ENCODE results near the gene VPS26C.

The VPS26C gene

GRCh38 chr21:37197746-37198145 lies 69.4 kb downstream of the VPS26C start:
- Histone ChIP-seq H3K4me2 (ENCODE audit: low read length) (no peak overlapping the region), H3F3A (ENCODE audit: control insufficient read depth, insufficient read depth) (no peaks in the 10 kb centered on the region), H4K20me1 (ENCODE audit: control insufficient read depth, insufficient read depth, low read depth, low read length) (no peaks in the 10 kb centered on the region), H3K9me3 (ENCODE audit: control insufficient read depth, insufficient read depth, low read length) (no peaks in the 10 kb centered on the region), H3K27me3 (ENCODE audit: control insufficient read depth, low read length) (no peaks in the 10 kb centered on the region), H3K79me2 (ENCODE audit: control insufficient read depth, low read length) (no peaks in the 10 kb centered on the region), H3K4me1 (ENCODE audit: control insufficient read depth, low read length) (no peaks in the 10 kb centered on the region), H3K27ac (ENCODE audit: low read depth, low read length) (no peak overlapping the region), H3K9me2 (replicated peaks; ENCODE audit: control insufficient read depth, low read length) (no peaks in the 10 kb centered on the region), H3K4me3 (ENCODE audit: low read length) (no peak overlapping the region), H3K36me3 (ENCODE audit: control insufficient read depth, low read length) (peaks cover 68% of the 10 kb centered on the region)
- TF ChIP-seq EZH2phosphoT487 (IDR thresholded peaks at IDR 0.05; ENCODE audit: borderline replicate concordance, low read length), result no peak
- TF ChIP-seq, protein P1, sequence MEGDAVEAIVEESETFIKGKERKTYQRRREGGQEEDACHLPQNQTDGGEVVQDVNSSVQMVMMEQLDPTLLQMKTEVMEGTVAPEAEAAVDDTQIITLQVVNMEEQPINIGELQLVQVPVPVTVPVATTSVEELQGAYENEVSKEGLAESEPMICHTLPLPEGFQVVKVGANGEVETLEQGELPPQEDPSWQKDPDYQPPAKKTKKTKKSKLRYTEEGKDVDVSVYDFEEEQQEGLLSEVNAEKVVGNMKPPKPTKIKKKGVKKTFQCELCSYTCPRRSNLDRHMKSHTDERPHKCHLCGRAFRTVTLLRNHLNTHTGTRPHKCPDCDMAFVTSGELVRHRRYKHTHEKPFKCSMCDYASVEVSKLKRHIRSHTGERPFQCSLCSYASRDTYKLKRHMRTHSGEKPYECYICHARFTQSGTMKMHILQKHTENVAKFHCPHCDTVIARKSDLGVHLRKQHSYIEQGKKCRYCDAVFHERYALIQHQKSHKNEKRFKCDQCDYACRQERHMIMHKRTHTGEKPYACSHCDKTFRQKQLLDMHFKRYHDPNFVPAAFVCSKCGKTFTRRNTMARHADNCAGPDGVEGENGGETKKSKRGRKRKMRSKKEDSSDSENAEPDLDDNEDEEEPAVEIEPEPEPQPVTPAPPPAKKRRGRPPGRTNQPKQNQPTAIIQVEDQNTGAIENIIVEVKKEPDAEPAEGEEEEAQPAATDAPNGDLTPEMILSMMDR (IDR thresholded peaks at IDR 0.05; ENCODE audit: low read depth, low read length, poor library complexity, severe bottlenecking), result no peak

GRCh38 chr21:37196847-37197246 lies 70.3 kb downstream of the VPS26C start:
- Histone ChIP-seq H3F3A (ENCODE audit: control insufficient read depth, insufficient read depth) (no peaks in the 10 kb centered on the region), H3K4me3 (ENCODE audit: low read length) (no peak overlapping the region), H3K27ac (ENCODE audit: low read depth, low read length) (no peak overlapping the region), H3K4me1 (ENCODE audit: control insufficient read depth, low read length) (no peaks in the 10 kb centered on the region), H3K9me3 (ENCODE audit: control insufficient read depth, insufficient read depth, low read length) (no peaks in the 10 kb centered on the region), H3K36me3 (ENCODE audit: control insufficient read depth, low read length) (peaks cover 72% of the 10 kb centered on the region), H3K27me3 (ENCODE audit: control insufficient read depth, low read length) (no peaks in the 10 kb centered on the region), H4K20me1 (ENCODE audit: control insufficient read depth, insufficient read depth, low read depth, low read length) (no peaks in the 10 kb centered on the region), H3K79me2 (ENCODE audit: control insufficient read depth, low read length) (no peaks in the 10 kb centered on the region), H3K9me2 (replicated peaks; ENCODE audit: control insufficient read depth, low read length) (no peaks in the 10 kb centered on the region), H3K4me2 (ENCODE audit: low read length) (no peak overlapping the region)
- no peak for TF ChIP-seq EZH2phosphoT487 (IDR thresholded peaks at IDR 0.05; ENCODE audit: borderline replicate concordance, low read length)
- TF ChIP-seq, protein P1 (IDR thresholded peaks at IDR 0.05; ENCODE audit: low read depth, low read length, poor library complexity, severe bottlenecking), result no peak

DNA sequence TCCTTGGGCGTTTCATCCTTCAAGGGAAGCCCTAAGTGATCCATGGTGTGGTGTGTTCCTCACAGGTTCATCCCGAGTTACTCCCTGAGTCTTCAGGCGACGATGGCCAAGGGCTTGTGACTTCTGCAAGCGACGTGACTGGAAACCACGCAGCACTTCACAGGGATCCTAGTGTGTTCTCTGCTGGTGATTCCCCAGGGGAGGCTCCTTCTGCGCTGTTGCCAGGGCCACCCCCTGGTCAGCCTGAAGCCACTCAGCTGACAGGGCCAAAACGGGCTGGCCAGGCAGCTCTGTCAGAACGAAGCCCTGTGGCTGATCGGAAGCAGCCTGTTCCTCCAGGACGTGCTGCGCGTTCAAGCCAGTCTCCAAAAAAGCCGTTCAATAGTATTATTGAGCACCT lies 71.5 kb downstream of the VPS26C start:
- H3K36me3 ChIP-seq (ENCODE audit: control insufficient read depth, low read length), result peaks cover 63% of the 10 kb centered on the region
- no peak overlapping the region for H3K4me2 ChIP-seq (ENCODE audit: low read length)
- H3K9me3 ChIP-seq (ENCODE audit: control insufficient read depth, insufficient read depth, low read length), result no peaks in the 10 kb centered on the region
- H3K4me3 ChIP-seq (ENCODE audit: low read length), result no peak overlapping the region
- H3K4me1 ChIP-seq (ENCODE audit: control insufficient read depth, low read length), result no peaks in the 10 kb centered on the region
- H3K9me2 ChIP-seq (replicated peaks; ENCODE audit: control insufficient read depth, low read length), result no peaks in the 10 kb centered on the region
- no peak for TF ChIP-seq EZH2phosphoT487 (IDR thresholded peaks at IDR 0.05; ENCODE audit: borderline replicate concordance, low read length)
- TF ChIP-seq, protein P1 (IDR thresholded peaks at IDR 0.05; ENCODE audit: low read depth, low read length, poor library complexity, severe bottlenecking), result no peak
- H4K20me1 ChIP-seq (ENCODE audit: control insufficient read depth, insufficient read depth, low read depth, low read length), result no peaks in the 10 kb centered on the region
- H3F3A ChIP-seq (ENCODE audit: control insufficient read depth, insufficient read depth), result no peaks in the 10 kb centered on the region
- H3K79me2 ChIP-seq (ENCODE audit: control insufficient read depth, low read length), result no peaks in the 10 kb centered on the region
- no peak overlapping the region for H3K27ac ChIP-seq (ENCODE audit: low read depth, low read length)
- H3K27me3 ChIP-seq (ENCODE audit: control insufficient read depth, low read length), result no peaks in the 10 kb centered on the region

DNA sequence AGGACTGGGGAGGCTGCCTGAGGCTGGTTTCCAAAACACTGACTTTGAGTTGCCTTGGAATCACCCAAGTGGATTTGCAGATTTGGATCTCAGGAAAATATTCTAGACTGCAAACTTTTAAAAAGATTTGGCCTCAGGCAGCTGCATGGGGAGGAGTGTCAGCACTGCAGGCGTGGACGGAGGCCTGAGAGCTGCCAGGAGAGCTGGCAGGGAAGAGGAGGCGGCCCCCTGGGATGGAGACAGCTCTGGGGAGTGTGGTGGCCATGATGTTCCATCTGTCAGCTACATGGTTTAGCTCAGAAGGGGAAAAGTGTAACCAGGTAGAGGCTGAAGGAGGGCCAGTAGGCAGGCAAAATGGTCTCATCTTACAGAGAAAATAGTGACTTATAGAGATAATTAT lies 72.1 kb downstream of the VPS26C start:
- Histone ChIP-seq H4K20me1 (ENCODE audit: control insufficient read depth, insufficient read depth, low read depth, low read length) (no peaks in the 10 kb centered on the region), H3K4me1 (ENCODE audit: control insufficient read depth, low read length) (no peaks in the 10 kb centered on the region)

More for the DNA sequence above, 72.1 kb downstream of the VPS26C start:
- no peaks in the 10 kb centered on the region for H3K27me3 ChIP-seq (ENCODE audit: control insufficient read depth, low read length)
- no peaks in the 10 kb centered on the region for H3K9me3 ChIP-seq (ENCODE audit: control insufficient read depth, insufficient read depth, low read length)
- no peaks in the 10 kb centered on the region for H3K79me2 ChIP-seq (ENCODE audit: control insufficient read depth, low read length)
- H3K36me3 ChIP-seq (ENCODE audit: control insufficient read depth, low read length), result peaks cover 62% of the 10 kb centered on the region
- H3K27ac ChIP-seq (ENCODE audit: low read depth, low read length), result no peak overlapping the region
- TF ChIP-seq EZH2phosphoT487 (IDR thresholded peaks at IDR 0.05; ENCODE audit: borderline replicate concordance, low read length), result no peak
- TF ChIP-seq, protein P1 (IDR thresholded peaks at IDR 0.05; ENCODE audit: low read depth, low read length, poor library complexity, severe bottlenecking), result no peak
- no peak overlapping the region for H3K4me3 ChIP-seq (ENCODE audit: low read length)
- H3K4me2 ChIP-seq (ENCODE audit: low read length), result no peak overlapping the region
- H3F3A ChIP-seq (ENCODE audit: control insufficient read depth, insufficient read depth), result no peaks in the 10 kb centered on the region
- H3K9me2 ChIP-seq (replicated peaks; ENCODE audit: control insufficient read depth, low read length), result no peaks in the 10 kb centered on the region
